Heart left ventricle (tissue), 16 donors: ENCODE data around the gene BIRC5. TPM values are rescaled to one million over a fixed set of nuclear protein-coding genes. Genes with fewer than 3 reads are reported as not detected.
A peak's percentile ranks its signal among the peaks of the same experiment; 100 is the strongest.
"Not testable (repeated sequence)": the region's sequence is repeated elsewhere in the genome, so short reads cannot be mapped to it uniquely, and the experiment has no call there.

Experiments
- ATAC-seq, 4 donors: fragments of 200-7000 bp; cut with Tn5 transposase; one replicate each; pipeline ENCODE4 v1.9.1; 2020 to 2022; ENCODE audit warnings: moderate library complexity in 4 of 4, mild to moderate bottlenecking in 3 of 4, moderate number of reproducible peaks in 1 of 4
- DNase-seq, 5 donors: peaks; one replicate each; pipeline ENCODE4 v3.0.0-alpha.2; 2020
- H3K27ac ChIP-seq, 12 donors: fragments of 200-600 bp; sonication (generic) in 4 of 12; one replicate each; pipeline versions ENCODE4 v1.5.0 to v1.8.0; 2016 to 2022; ENCODE audit warnings: mild to moderate bottlenecking in 2 of 12
- H3K27me3 ChIP-seq, 9 donors: fragments of 200-600 bp; sonication (generic) in 2 of 9; one replicate each; pipeline versions ENCODE4 v1.5.1 to v1.8.0; 2016 to 2022; ENCODE audit warnings: mild to moderate bottlenecking in 3 of 9
- H3K36me3 ChIP-seq, 9 donors: fragments of 200-600 bp; sonication (generic) in 2 of 9; one replicate each; pipeline versions ENCODE4 v1.5.0 to v1.8.0; 2018 to 2022; ENCODE audit warnings: mild to moderate bottlenecking in 2 of 9
- H3K4me1 ChIP-seq, 12 donors: fragments of 200-600 bp; sonication (generic) in 4 of 12; one replicate each; pipeline versions ENCODE4 v1.5.0 to v1.8.0; 2016 to 2022; ENCODE audit warnings: mild to moderate bottlenecking in 3 of 12
- H3K4me3 ChIP-seq, 12 donors: fragments of 200-600 bp; sonication (generic) in 4 of 12; one replicate each; pipeline versions ENCODE4 v1.5.0 to v1.8.0; 2017 to 2022; ENCODE audit warnings: mild to moderate bottlenecking in 9 of 12, moderate library complexity in 4 of 12
- H3K9me3 ChIP-seq, 12 donors: fragments of 200-600 bp; sonication (generic) in 4 of 12; one replicate each; pipeline versions ENCODE4 v1.5.0 to v1.8.0; 2016 to 2022; ENCODE audit warnings: mild to moderate bottlenecking in 1 of 12
- CTCF ChIP-seq, 12 donors: fragments of 200-600 bp; sonication (generic) in 4 of 12; IDR thresholded peaks; one replicate each; pipeline versions ENCODE4 v1.5.0 to v1.8.0; 2018 to 2022; ENCODE audit warnings: antibody characterized with exemption in 12 of 12, mild to moderate bottlenecking in 5 of 12
- POLR2A ChIP-seq, 2 donors: fragments of 450-650 bp; IDR thresholded peaks; one replicate each; pipeline ENCODE4 v1.6.1; 2017; ENCODE audit warnings: antibody characterized with exemption in 2 of 2, mild to moderate bottlenecking in 2 of 2, moderate library complexity in 2 of 2
- WGBS, 4 donors: extraction: QIAGEN DNeasy Blood & Tissue Kit in 2 of 4; methylation state at CpG; one replicate each; pipeline versions ENCODE4 v1.1.5 to v1.1.7; 2013 to 2018; 5-methylcytosine and 5-hydroxymethylcytosine counted together
- intact Hi-C, 10 donors: fragments of 100-400 bp; cut with DNase I; formaldehyde crosslinking; loops; one replicate each; pipeline versions ENCODE4 v1.11.1 to v1.14.2; 2022
- polyA plus RNA-seq, 2 donors: library from polyadenylated mRNA; stranded (reverse); fragments of 200-250 nt; gene quantifications; one replicate each; pipeline ENCODE4 v1.2.3, GENCODE V29; 2013
- total RNA-seq, 9 donors: library from RNA; depleted of rRNA in 2 of 9; stranded (reverse); fragments of >200 nt in 2 of 9; fragmentation: NEBNext Ultra II Directional in 3 of 9; extraction: Animal tissue kit (Norgen Biotek cat#: 25700) in 3 of 9; gene quantifications; one replicate each; pipeline versions ENCODE4 v1.1.0 to v1.2.4, GENCODE V29; 2016 to 2023
- donor health status: ischemic (EF 13 %, LVEDD 7.1; RV severe dilation, severe dysfunction).
- donor health status: healthy with polysubstance abuse.
- donor health status: DM: no; HTN: yes; CAD: no.
- donor health status: DM: no; HTN: no; CAD: no.
- donor health status: ischemic (EF 25% LVEDD 6.9; RV normal size, moderate dysfunction).
- donor health status: ischemic (EF 25% LVEDD 5.7; RV mildly dilated, moderate dysfunction).
- donor health status: healthy.
- donor health status: DM: yes; HTN: yes; CAD: no.
- donor health status: ischemic (EF 35%, LVEDD 5.7; RV mildly dilated, moderate dysfunction).
- donor health status: nonischemic (EF 11% LVEDD 7.7; RV severe dilation, severe dysfunction).
- donor health status: DM: yes; HTN: yes; CAD: no.
- donor health status: PGD.
- donor health status: ischemic (EF 29% LVEDD 5.4; RV normal size, mild dysfunction).
- donor health status: nonischemic (EF 23%, LVEDD 6.1; RV moderate dilation, normal function).

The BIRC5 gene
- total and polyA plus RNA-seq, 11 donors, result 0.11 to 10.9 (median 0.85) TPM; not detected in 2

DNA sequence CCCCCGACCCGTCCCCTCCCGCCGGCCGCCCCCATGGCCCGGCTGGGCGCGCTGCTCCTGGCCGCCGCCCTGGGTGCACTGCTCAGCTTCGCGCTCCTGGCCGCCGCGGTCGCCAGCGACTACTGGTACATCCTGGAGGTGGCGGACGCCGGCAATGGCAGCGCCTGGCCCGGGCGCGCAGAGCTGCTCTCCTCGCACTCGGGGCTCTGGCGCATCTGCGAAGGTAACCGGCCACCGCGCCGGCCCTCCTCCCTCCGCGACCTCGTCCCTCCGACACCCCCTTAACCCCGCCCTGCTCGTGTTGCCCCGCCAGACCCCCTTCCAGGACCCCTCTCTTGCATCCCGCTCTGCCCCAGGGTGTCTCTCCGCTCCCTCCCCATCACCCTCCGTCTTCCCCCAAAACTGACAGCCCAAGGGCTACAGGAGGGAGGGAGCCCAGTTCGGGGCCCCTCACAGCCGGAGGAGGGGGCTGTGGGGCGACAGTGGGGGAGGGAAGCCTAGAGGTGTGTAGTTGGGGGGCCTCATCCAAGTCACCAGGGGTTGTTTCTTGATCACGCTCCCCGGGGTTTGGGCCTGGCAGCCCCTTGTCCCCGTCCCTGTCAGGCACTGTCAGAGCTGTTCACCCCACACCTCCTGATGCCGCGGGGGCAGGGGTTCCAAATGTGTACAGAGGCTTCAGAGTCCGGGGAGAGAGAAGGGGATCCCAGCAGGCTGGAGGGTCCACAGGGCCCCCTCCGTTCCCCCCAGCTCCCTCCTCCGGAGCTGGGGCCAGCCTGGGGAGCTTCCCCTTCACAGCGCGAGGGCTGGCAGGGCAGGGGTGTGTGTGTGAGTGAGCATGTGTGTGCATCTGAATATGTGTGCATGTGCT lies 18.2 kb downstream of the BIRC5 start:
- no peak overlapping the region for H3K4me3 ChIP-seq
- ATAC-seq, result no peak
- intact Hi-C loops, result no loop called here

GRCh38 chr17:78232859-78233173 lies 18.8 kb downstream of the BIRC5 start:
- Histone ChIP-seq H3K4me3 (no peak overlapping the region), H3K9me3 (no peaks in the 10 kb centered on the region), H3K36me3 (no peaks in the 10 kb centered on the region), H3K4me1 (peaks cover 0 to 15% (median 0%) of the 10 kb centered on the region in 12 donors), H3K27ac (no peak overlapping the region), H3K27me3 (peaks cover 16 to 36% (median 24%) of the 10 kb centered on the region in 9 donors)
- intact Hi-C loops, result no loop called here
- WGBS, 4 donors, result 93 to 100% (median 95%) methylated on average over 2 of the region's 2 CpGs
- no peak for ATAC-seq
- no peak for TF ChIP-seq CTCF (IDR thresholded peaks at IDR 0.05)
- TF ChIP-seq POLR2A (IDR thresholded peaks at IDR 0.05), result no peak
- DNase-seq, result no peak

More for the DNA sequence above, 18.2 kb downstream of the BIRC5 start:
- no peaks in the 10 kb centered on the region for H3K36me3 ChIP-seq
- peaks cover 0 to 15% (median 1%) of the 10 kb centered on the region in 12 donors for H3K4me1 ChIP-seq
- H3K27ac ChIP-seq, result no peak overlapping the region
- no peak for TF ChIP-seq CTCF (IDR thresholded peaks at IDR 0.05)
- TF ChIP-seq POLR2A (IDR thresholded peaks at IDR 0.05), result no peak
- DNase-seq, result no peak
- H3K9me3 ChIP-seq, result no peaks in the 10 kb centered on the region
- 15 to 44% (median 34%) methylated on average over 20 to 55 of the region's 55 CpGs for WGBS, 4 donors
- peaks cover 16 to 36% (median 24%) of the 10 kb centered on the region in 9 donors for H3K27me3 ChIP-seq

DNA sequence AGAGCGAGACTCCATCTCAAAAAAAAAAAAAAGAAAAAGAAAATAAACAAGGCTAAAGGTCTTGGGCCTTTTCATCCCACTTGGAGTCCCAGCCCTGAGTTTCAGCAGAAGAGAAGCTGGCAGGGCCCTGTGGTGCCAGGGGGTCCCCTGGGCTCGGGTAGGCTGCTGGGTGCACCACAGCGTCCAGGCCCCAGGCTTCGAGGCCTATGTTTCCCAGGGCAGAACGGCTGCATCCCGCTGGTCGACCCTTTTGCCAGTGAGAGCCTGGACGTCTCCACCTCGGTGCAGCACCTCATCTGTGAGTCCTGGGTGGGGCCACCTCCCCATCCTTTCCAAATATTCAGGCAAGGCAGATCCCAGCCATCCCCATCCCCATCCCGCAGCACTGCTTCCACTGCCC lies 19.6 kb downstream of the BIRC5 start:
- Histone ChIP-seq H3K27me3 (peaks cover 16 to 36% (median 24%) of the 10 kb centered on the region in 9 donors), H3K27ac (no peak overlapping the region), H3K9me3 (no peaks in the 10 kb centered on the region), H3K4me3 (no peak overlapping the region), H3K4me1 (peaks cover 0 to 15% (median 0%) of the 10 kb centered on the region in 12 donors), H3K36me3 (no peaks in the 10 kb centered on the region)
- TF ChIP-seq CTCF (IDR thresholded peaks at IDR 0.05) (no peak), POLR2A (IDR thresholded peaks at IDR 0.05) (no peak)
- ATAC-seq (no peak), DNase-seq (no peak)
- 86 to 96% (median 94%) methylated on average over 10 of the region's 10 CpGs for WGBS, 4 donors
- intact Hi-C loops, result no loop called here

DNA sequence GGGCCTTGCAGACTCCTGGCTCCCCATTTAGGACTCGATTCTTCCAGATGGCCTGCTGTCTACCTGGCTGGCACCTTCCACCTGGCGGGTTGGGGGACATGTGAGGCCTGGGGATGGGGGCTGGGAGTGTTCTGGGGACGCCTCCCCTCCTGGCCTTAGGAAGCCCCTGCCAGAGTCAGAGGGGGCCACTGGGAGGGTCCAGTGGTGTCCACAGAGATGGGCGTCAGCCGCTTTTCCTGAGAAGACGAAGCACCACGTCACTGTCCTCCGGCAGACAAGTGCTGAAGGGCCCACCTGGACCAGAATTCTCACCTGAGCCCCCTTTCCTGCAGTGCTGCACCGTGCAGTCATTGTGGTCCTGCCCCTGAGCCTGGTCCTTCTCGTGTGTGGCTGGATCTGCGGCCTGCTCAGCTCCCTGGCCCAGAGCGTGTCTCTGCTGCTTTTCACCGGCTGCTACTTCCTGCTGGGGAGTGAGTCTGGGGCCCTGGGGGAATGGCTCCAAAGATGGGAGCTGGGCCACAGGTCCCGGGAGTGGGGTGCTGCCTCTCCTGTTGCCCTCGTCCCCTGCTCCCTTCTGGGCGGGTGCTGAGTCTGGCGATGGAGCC lies 20.3 kb downstream of the BIRC5 start:
- H3K27me3 ChIP-seq, result peaks cover 16 to 36% (median 24%) of the 10 kb centered on the region in 9 donors
- no peaks in the 10 kb centered on the region for H3K9me3 ChIP-seq
- H3K27ac ChIP-seq, result peak overlapping the region in 9 of 12 donors; percentile 31 to 65 (median 54)
- intact Hi-C loops, result no loop called here
- TF ChIP-seq POLR2A (IDR thresholded peaks at IDR 0.05), result no peak
- TF ChIP-seq CTCF (IDR thresholded peaks at IDR 0.05), result no peak
- H3K4me1 ChIP-seq, result peaks cover 0 to 15% (median 0%) of the 10 kb centered on the region in 12 donors
- H3K36me3 ChIP-seq, result no peaks in the 10 kb centered on the region
- DNase-seq (no peak), ATAC-seq (no peak)
- WGBS, 4 donors, result 69 to 93% (median 83%) methylated on average over 11 to 17 of the region's 17 CpGs
- no peak overlapping the region for H3K4me3 ChIP-seq

- H3K36me3 ChIP-seq, H3K4me3 ChIP-seq, intact Hi-C loops, H3K9me3 ChIP-seq: not testable (repeated sequence)
- H3K27ac ChIP-seq, result peak overlapping the region in 10 of 12 donors; percentile 22 to 65 (median 46)
- peaks cover 0 to 15% (median 0%) of the 10 kb centered on the region in 12 donors for H3K4me1 ChIP-seq
- peaks cover 16 to 33% (median 24%) of the 10 kb centered on the region in 9 donors for H3K27me3 ChIP-seq
- DNase-seq (peak; percentile 64 to 75 (median 67)), ATAC-seq (peak in 3 of 4 donors; percentile 46 to 70 (median 62))
- WGBS, 4 donors, result 53 to 74% (median 62%) methylated on average over 6 of the region's 6 CpGs
Observed at GRCh38 chr17:78235022-78235421, 21.0 kb downstream of the BIRC5 start.
